H1 (cell line): Measurements from ENCODE around the gene CPM. TPM values are rescaled to one million over a fixed set of nuclear protein-coding genes. Genes with fewer than 3 reads are reported as not detected.

Source experiments
- CTCF ChIA-PET: fragments of 300-600 bp; sonication (Branson Sonifier 250); formaldehyde crosslinking; loops from one replicate; lab custom pipeline; 2021; ENCODE audit not compliant: partially characterized antibody; lab: Charles Lee
- POLR2A ChIA-PET: fragments of 300-600 bp; sonication (Branson Sonifier 250); formaldehyde crosslinking; loops from one replicate; lab custom pipeline; 2021; ENCODE audit warnings: inconsistent platforms; ENCODE audit not compliant: partially characterized antibody; lab: Charles Lee
- DNase-seq, 2 experiments: peaks; one replicate each; pipeline versions ENCODE4 v3.0.0 to v3.0.0-alpha.2; 2010 to 2022; ENCODE audit warnings: low spot score in 2 of 2, low read depth in 1 of 2, mixed read lengths in 1 of 2
- FAIRE-seq: peaks from 2 replicates; lab custom pipeline; 2011; peaks lifted over from hg19 to GRCh38; lab: Jason Lieb, UNC
- H2AFZ ChIP-seq: 2 replicates; pipeline ENCODE4 v1.8.1; 2012; ENCODE audit warnings: low read length, inconsistent platforms
- H2AK5ac ChIP-seq: 2 replicates; pipeline ENCODE4 v1.6.1; 2013; ENCODE audit warnings: low read depth, low read length
- H2BK120ac ChIP-seq: replicated peaks from 2 replicates; pipeline ENCODE3; 2013; ENCODE audit warnings: low read depth, low read length, inconsistent platforms
- H2BK12ac ChIP-seq: 2 replicates; pipeline ENCODE4 v1.6.1; 2013; ENCODE audit warnings: low read depth, low read length
- H2BK15ac ChIP-seq: 2 replicates; pipeline ENCODE4 v1.6.1; 2013; ENCODE audit warnings: low read length
- H2BK20ac ChIP-seq: 2 replicates; pipeline ENCODE4 v1.6.1; 2013; ENCODE audit warnings: low read length
- H2BK5ac ChIP-seq: 2 replicates; pipeline ENCODE4 v1.6.1; 2013; ENCODE audit warnings: low read depth, low read length
- H3K14ac ChIP-seq: 2 replicates; pipeline ENCODE4 v1.6.1; 2013; ENCODE audit warnings: inconsistent platforms; ENCODE audit not compliant: insufficient read length
- H3K18ac ChIP-seq: 2 replicates; pipeline ENCODE4 v1.6.1; 2013; ENCODE audit warnings: low read length; ENCODE audit errors: extremely low read depth
- H3K23ac ChIP-seq: 2 replicates; pipeline ENCODE4 v1.6.1; 2013; ENCODE audit warnings: inconsistent platforms; ENCODE audit not compliant: insufficient read length
- H3K23me2 ChIP-seq: 2 replicates; pipeline ENCODE4 v1.6.1; 2013; ENCODE audit warnings: low read depth, low read length
- H3K27ac ChIP-seq: 2 replicates; pipeline ENCODE4 v1.6.1; 2011; ENCODE audit warnings: low read depth, low read length, inconsistent platforms
- H3K27me3 ChIP-seq, 4 experiments: replicated peaks in 1 of 4; 1 replicate in 1 of 4; 2 replicates in 3 of 4; pipeline versions ENCODE4 v1.6.1 to v1.8.1; 2011 to 2013; ENCODE audit warnings: low read length in 3 of 4, mild to moderate bottlenecking in 3 of 4, inconsistent platforms in 2 of 4, mixed read lengths in 2 of 4, moderate library complexity in 1 of 4; ENCODE audit not compliant: control insufficient read depth in 3 of 4, insufficient read depth in 3 of 4; ENCODE audit errors: extremely low read depth in 1 of 4
- H3K36me3 ChIP-seq, 4 experiments: 2 replicates each; pipeline versions ENCODE4 v1.6.1 to v1.8.1; 2011 to 2013; ENCODE audit warnings: mild to moderate bottlenecking in 4 of 4, low read length in 3 of 4, moderate library complexity in 2 of 4, control low read depth in 1 of 4, inconsistent platforms in 1 of 4; ENCODE audit not compliant: insufficient read depth in 4 of 4, control insufficient read depth in 2 of 4
- H3K4ac ChIP-seq: replicated peaks from 2 replicates; pipeline ENCODE3; 2013; ENCODE audit warnings: low read length, low read depth, mixed read lengths, inconsistent platforms; ENCODE audit not compliant: insufficient read length
- H3K4me1 ChIP-seq, 4 experiments: replicated peaks in 1 of 4; 1 replicate in 1 of 4; 2 replicates in 3 of 4; pipeline versions ENCODE4 v1.6.1 to v1.8.1; 2011 to 2013; ENCODE audit warnings: low read length in 3 of 4, inconsistent platforms in 2 of 4, mixed read lengths in 1 of 4; ENCODE audit not compliant: insufficient read depth in 4 of 4, control insufficient read depth in 3 of 4
- H3K4me2 ChIP-seq, 2 experiments: 2 replicates each; pipeline versions ENCODE4 v1.6.1 to v1.8.1; 2011 to 2013; ENCODE audit warnings: low read depth in 2 of 2, low read length in 2 of 2, control low read depth in 1 of 2, inconsistent platforms in 1 of 2, mild to moderate bottlenecking in 1 of 2; ENCODE audit not compliant: insufficient read depth in 1 of 2
- H3K4me3 ChIP-seq, 4 experiments: fragments of 200-600, 300-600 bp in 1 of 4; sonication (generic), shearing (Covaris generic), sonication (Bioruptor Twin) in 1 of 4; 2 replicates each; pipeline versions ENCODE4 v1.5.1 to v1.8.1; 2011 to 2016; ENCODE audit warnings: low read length in 4 of 4, low read depth in 3 of 4, control low read depth in 2 of 4, inconsistent platforms in 2 of 4, mild to moderate bottlenecking in 2 of 4, mixed read lengths in 1 of 4, moderate library complexity in 1 of 4; ENCODE audit not compliant: insufficient read depth in 2 of 4; ENCODE audit errors: extremely low read depth in 1 of 4
- H3K56ac ChIP-seq: replicated peaks from 2 replicates; pipeline ENCODE3; 2013; ENCODE audit warnings: low read depth, mild to moderate bottlenecking, mixed read lengths, low read length, inconsistent platforms; ENCODE audit not compliant: insufficient read length
- H3K79me1 ChIP-seq: 2 replicates; pipeline ENCODE4 v1.6.1; 2013; ENCODE audit warnings: low read depth, low read length, control low read depth
- H3K79me2 ChIP-seq, 2 experiments: 2 replicates each; pipeline versions ENCODE4 v1.6.1 to v1.8.1; 2012 to 2013; ENCODE audit warnings: low read length in 2 of 2, mild to moderate bottlenecking in 2 of 2, inconsistent platforms in 1 of 2; ENCODE audit not compliant: insufficient read depth in 2 of 2, control insufficient read depth in 1 of 2
- H3K9ac ChIP-seq, 4 experiments: replicated peaks in 1 of 4; 1 replicate in 1 of 4; 2 replicates in 3 of 4; pipeline versions ENCODE4 v1.6.1 to v1.8.1; 2011 to 2013; ENCODE audit warnings: low read depth in 3 of 4, low read length in 3 of 4, control low read depth in 2 of 4, mild to moderate bottlenecking in 2 of 4, moderate library complexity in 2 of 4, inconsistent platforms in 1 of 4; ENCODE audit errors: extremely low read depth in 1 of 4
- H3K9me3 ChIP-seq, 2 experiments: 2 replicates each; pipeline versions ENCODE4 v1.6.1 to v1.8.1; 2012 to 2013; ENCODE audit warnings: mild to moderate bottlenecking in 2 of 2, moderate library complexity in 2 of 2, control low read depth in 1 of 2, inconsistent platforms in 1 of 2, low read depth in 1 of 2, low read length in 1 of 2, mixed read lengths in 1 of 2; ENCODE audit not compliant: insufficient read depth in 2 of 2
- H4K20me1 ChIP-seq, 2 experiments: replicated peaks in 1 of 2; 2 replicates each; pipeline versions ENCODE3 to v1.8.1; 2011 to 2013; ENCODE audit warnings: inconsistent platforms in 2 of 2, low read length in 2 of 2, mild to moderate bottlenecking in 1 of 2; ENCODE audit not compliant: insufficient read depth in 2 of 2, control insufficient read depth in 1 of 2
- H4K5ac ChIP-seq: 2 replicates; pipeline ENCODE4 v1.6.1; 2013; ENCODE audit warnings: low read length, low read depth, mixed read lengths, inconsistent platforms; ENCODE audit not compliant: insufficient read length
- H4K8ac ChIP-seq: 2 replicates; pipeline ENCODE4 v1.8.0; 2013; ENCODE audit warnings: mild to moderate bottlenecking, moderate library complexity, low read length, inconsistent platforms; ENCODE audit not compliant: insufficient read depth; ENCODE audit errors: extremely low read depth
- H4K91ac ChIP-seq: replicated peaks from 2 replicates; pipeline ENCODE3; 2013; ENCODE audit warnings: low read length, mixed read lengths, inconsistent platforms; ENCODE audit not compliant: insufficient read length
- ATF3 ChIP-seq: IDR thresholded peaks from 2 replicates; pipeline ENCODE4 v1.6.1; 2011; ENCODE audit warnings: low read depth, mild to moderate bottlenecking, low read length; ENCODE audit not compliant: insufficient read depth
- EP300 ChIP-seq, 2 experiments: IDR thresholded peaks; 1 replicate in 1 of 2; 2 replicates in 1 of 2; pipeline ENCODE4 v1.6.1; 2011 to 2012; ENCODE audit warnings: low read depth in 2 of 2, low read length in 2 of 2, mild to moderate bottlenecking in 2 of 2, borderline replicate concordance in 1 of 2, inconsistent platforms in 1 of 2, moderate library complexity in 1 of 2
- POU5F1 ChIP-seq: IDR thresholded peaks from 2 replicates; pipeline ENCODE4 v1.6.1; 2011; ENCODE audit warnings: low read depth, mild to moderate bottlenecking, low read length, moderate library complexity
- RFX5 ChIP-seq: IDR thresholded peaks from 2 replicates; pipeline ENCODE4 v1.6.1; 2011; ENCODE audit warnings: low read depth, low read length, improper control_type of control experiment, borderline replicate concordance
- SIX5 ChIP-seq: IDR thresholded peaks from 2 replicates; pipeline ENCODE4 v1.6.1; 2011; ENCODE audit warnings: mild to moderate bottlenecking, low read depth, low read length
- SP2 ChIP-seq: IDR thresholded peaks from 2 replicates; pipeline ENCODE4 v1.6.1; 2012; ENCODE audit warnings: mild to moderate bottlenecking, low read length, inconsistent platforms
- TAF1 ChIP-seq: IDR thresholded peaks from 2 replicates; pipeline ENCODE4 v1.6.1; 2011; ENCODE audit warnings: mild to moderate bottlenecking, low read depth, low read length
- TEAD4 ChIP-seq: IDR thresholded peaks from 2 replicates; pipeline ENCODE4 v1.6.1; 2012; ENCODE audit warnings: low read depth, low read length, inconsistent platforms, mixed read lengths
- YY1 ChIP-seq: IDR thresholded peaks from 2 replicates; pipeline ENCODE4 v1.6.1; 2011; ENCODE audit warnings: low read depth, mild to moderate bottlenecking, low read length
- WGBS, 2 experiments: shearing (Covaris generic) in 1 of 2; methylation state at CpG; one replicate each; pipeline versions ENCODE4 v1.1.6 to v1.1.7; 2013 to 2015; ENCODE audit warnings: low lambda C conversion rate in 2 of 2, mixed read lengths in 2 of 2, inconsistent platforms in 1 of 2, low coverage in 1 of 2, missing lambda C conversion rate in 1 of 2; ENCODE audit not compliant: insufficient replicate concordance in 2 of 2, insufficient coverage in 1 of 2, insufficient read length in 1 of 2; ENCODE audit errors: extremely low coverage in 1 of 2, missing lambda C conversion rate in 1 of 2; 5-methylcytosine and 5-hydroxymethylcytosine counted together
- polyA plus RNA-seq, 7 experiments: library from polyadenylated mRNA; depleted of rRNA in 3 of 7; stranded (reverse) in 5 of 7; unstranded in 2 of 7; fragments of >200 nt in 5 of 7; fragments of 200-250 nt in 2 of 7; gene quantifications; 1 replicate in 5 of 7; 2 replicates in 1 of 7; 4 replicates in 1 of 7; pipeline versions ENCODE4 v1.2.1 to v1.2.3, GENCODE V29; 2011 to 2013; ENCODE audit warnings: missing spikeins in 2 of 7, mixed read lengths in 2 of 7
- total RNA-seq: library from RNA; stranded (reverse); fragmentation: NEBNext Ultra II Directional; extraction: Animal tissue kit (Norgen Biotek cat#: 25700); gene quantifications from 2 replicates; pipeline ENCODE4 v1.2.1, GENCODE V29; 2021

Gene CPM
- total and polyA plus RNA-seq, 2 of the 8 experiments (the other 6 are each of a cell fraction or from before 2014, with no cell fraction given), result 0.33 to 3.1 TPM

DNA sequence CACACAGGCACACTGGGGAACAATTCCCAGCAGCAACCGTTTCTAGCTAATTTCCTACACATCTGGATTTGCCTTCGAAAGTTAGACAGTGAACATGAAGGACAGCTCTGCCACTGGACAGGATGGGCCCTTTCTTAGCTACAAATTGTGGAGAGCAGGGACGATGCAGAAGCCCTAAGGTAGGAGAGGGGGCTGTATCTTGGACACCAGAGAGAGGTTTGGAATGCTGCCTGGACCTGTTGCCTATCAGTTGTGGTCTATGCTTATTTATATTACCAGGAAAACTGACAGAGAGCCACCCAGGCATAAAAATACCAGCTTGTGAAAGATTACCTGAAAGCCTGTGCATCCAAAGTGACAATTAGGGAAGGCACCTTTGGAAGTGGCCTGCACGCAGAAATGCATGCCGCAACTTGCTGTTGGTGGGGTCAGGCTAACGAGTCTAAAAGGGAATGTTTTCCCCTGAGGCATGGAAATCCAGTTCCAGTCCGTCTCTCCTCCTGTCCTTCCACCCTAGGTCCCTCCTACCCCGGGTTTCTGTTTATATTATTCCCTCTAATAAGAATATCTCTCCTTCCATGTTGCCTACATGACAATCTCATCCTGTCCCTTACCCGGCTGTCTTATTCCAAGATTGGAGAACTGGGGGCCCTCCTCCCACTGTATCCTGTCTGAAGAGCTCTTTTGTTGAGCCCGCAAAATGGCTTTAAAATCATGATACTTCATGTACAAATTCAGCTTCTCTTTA lies 64.8 kb downstream of the CPM start:
- no peak overlapping the region for H4K8ac ChIP-seq
- no peak overlapping the region for H3K4me2 ChIP-seq
- H3K23ac ChIP-seq, result no peak overlapping the region
- no peaks in the 10 kb centered on the region for H3K27me3 ChIP-seq
- no peak overlapping the region for H2BK20ac ChIP-seq
- H2AFZ ChIP-seq, result no peak overlapping the region
- 88% methylated on average over 10 of the region's 10 CpGs; no CpG with 5 or more reads in 1 of the 2 experiments for WGBS, 2 experiments
- no peaks in the 10 kb centered on the region for H3K79me2 ChIP-seq
- no peaks in the 10 kb centered on the region for H4K20me1 ChIP-seq
- CTCF ChIA-PET, result interaction anchor here (0.6 to 4.0 kb wide), 11 partner anchors 9 to 911 kb away, joined by 3 to 29 read pairs (median 3); no protein-coding TSS in a partner anchor
- H2BK120ac ChIP-seq, result no peak overlapping the region
- no peak overlapping the region for H4K5ac ChIP-seq
- no peak for FAIRE-seq
- H3K14ac ChIP-seq, result no peak overlapping the region
- POLR2A ChIA-PET, result no interaction called here
- no peak overlapping the region for H3K18ac ChIP-seq
- H3K9me3 ChIP-seq, result no peaks in the 10 kb centered on the region
- H2AK5ac ChIP-seq, result no peak overlapping the region
- TF ChIP-seq YY1 (no peak), ATF3 (no peak), TEAD4 (no peak), EP300 (IDR thresholded peaks at IDR 0.05; ENCODE audit: borderline replicate concordance in 1 of 2, low read depth in 2 of 2, low read length in 2 of 2) (no peak), SP2 (no peak), TAF1 (no peak), SIX5 (no peak), POU5F1 (no peak), RFX5 (no peak)
- H2BK12ac ChIP-seq, result no peak overlapping the region
- no peaks in the 10 kb centered on the region; the same call in 1 of the 2 replicates for H3K23me2 ChIP-seq
- H3K4me3 ChIP-seq, result no peak overlapping the region
- H3K79me1 ChIP-seq, result no peaks in the 10 kb centered on the region
- H4K91ac ChIP-seq, result no peak overlapping the region
- no peak overlapping the region for H3K56ac ChIP-seq
- H2BK5ac ChIP-seq, result no peak overlapping the region
- H3K27ac ChIP-seq, result no peak overlapping the region
- H3K36me3 ChIP-seq, result no peaks in the 10 kb centered on the region
- H3K9ac ChIP-seq, result no peak overlapping the region
- DNase-seq, result no peak
- no peak overlapping the region for H2BK15ac ChIP-seq
- peaks cover 2 to 5% (median 4%) of the 10 kb centered on the region in 4 experiments; a peak in 4 of 7 replicates for H3K4me1 ChIP-seq
- H3K4ac ChIP-seq, result no peak overlapping the region
